Upper lobe of left lung (tissue), 6 donors: ENCODE results near the gene SAE1. TPM values are rescaled to one million over a fixed set of nuclear protein-coding genes. Genes with fewer than 3 reads are reported as not detected.

Source experiments
- ATAC-seq, 2 donors: fragments of 200-7000 bp; cut with Tn5 transposase; one replicate each; pipeline ENCODE4 v1.9.1; 2022; ENCODE audit warnings: mild to moderate bottlenecking in 2 of 2, moderate library complexity in 2 of 2; ENCODE audit not compliant: low FRiP score in 2 of 2
- DNase-seq, 2 donors: peaks; one replicate each; pipeline ENCODE4 v3.0.0-alpha.2; 2019 to 2020
- H3K27ac ChIP-seq, 4 donors: fragments of 200-600 bp; sonication (generic); one replicate each; pipeline ENCODE4 v1.5.1; 2016 to 2019
- H3K27me3 ChIP-seq, 4 donors: fragments of 200-600 bp; sonication (generic); one replicate each; pipeline ENCODE4 v1.5.1; 2017 to 2019
- H3K36me3 ChIP-seq, 4 donors: fragments of 200-600 bp; sonication (generic); one replicate each; pipeline ENCODE4 v1.5.1; 2016 to 2019
- H3K4me1 ChIP-seq, 4 donors: fragments of 200-600 bp; sonication (generic); one replicate each; pipeline ENCODE4 v1.5.1; 2018 to 2019
- H3K4me3 ChIP-seq, 4 donors: fragments of 200-600 bp; sonication (generic); one replicate each; pipeline ENCODE4 v1.5.1; 2017 to 2019; ENCODE audit warnings: mild to moderate bottlenecking in 2 of 4, moderate library complexity in 1 of 4
- H3K9me3 ChIP-seq, 4 donors: fragments of 200-600 bp; sonication (generic); one replicate each; pipeline ENCODE4 v1.5.1; 2018 to 2019
- CTCF ChIP-seq, 6 experiments: fragments of 450-650 bp in 4 of 6; fragments of 200-600 bp in 2 of 6; sonication (generic) in 2 of 6; IDR thresholded peaks; one replicate each; pipeline ENCODE4 v1.5.1; 2016 to 2019; ENCODE audit warnings: antibody characterized with exemption in 6 of 6
- EP300 ChIP-seq, 4 donors: sonication (generic); formaldehyde crosslinking; IDR thresholded peaks; one replicate each; pipeline ENCODE4 v1.5.1; 2017; ENCODE audit warnings: antibody characterized with exemption in 4 of 4, control low read depth in 2 of 4
- POLR2A ChIP-seq, 4 donors: fragments of 450-650 bp; IDR thresholded peaks; one replicate each; pipeline ENCODE4 v1.5.1; 2016 to 2017; ENCODE audit warnings: antibody characterized with exemption in 4 of 4, mild to moderate bottlenecking in 2 of 4
- POLR2AphosphoS5 ChIP-seq, 2 donors: sonication (generic); formaldehyde crosslinking; IDR thresholded peaks; one replicate each; pipeline ENCODE4 v1.5.1; 2017; ENCODE audit warnings: antibody characterized with exemption in 2 of 2
- WGBS, 2 donors: methylation state at CpG; one replicate each; pipeline ENCODE4 v1.1.5; 2017 to 2018; 5-methylcytosine and 5-hydroxymethylcytosine counted together
- total RNA-seq, 6 donors: library from RNA; depleted of rRNA in 4 of 6; stranded (reverse); fragments of >200 nt in 4 of 6; gene quantifications; one replicate each; pipeline versions ENCODE4 v1.1.0 to v1.2.1, GENCODE V29; 2016 to 2021
- donor health status: DM: no; HTN: no; CAD: no; lungs with moderate emphysema.
- donor health status: DM: no; HTN: yes; CAD: no; lungs with severe emphysema.

Gene SAE1
- total RNA-seq, 6 donors from 2014 or later = 31.1 to 61.2 (median 55.3) TPM

- DNase-seq = no peak
- Histone ChIP-seq H3K27me3 (no peaks in the 10 kb centered on the region), H3K27ac (no peak overlapping the region), H3K36me3 (peaks cover 11 to 50% (median 29%) of the 10 kb centered on the region in 4 donors), H3K4me1 (peaks cover 8 to 10% (median 8%) of the 10 kb centered on the region in 4 donors), H3K4me3 (no peak overlapping the region), H3K9me3 (no peaks in the 10 kb centered on the region)
- ATAC-seq = no peak
- WGBS, 2 donors = 81 to 89% methylated on average over 11 to 13 of the region's 13 CpGs
- no peak for TF ChIP-seq EP300 (IDR thresholded peaks at IDR 0.05)
- no peak for TF ChIP-seq CTCF (IDR thresholded peaks at IDR 0.05)
- TF ChIP-seq POLR2A (IDR thresholded peaks at IDR 0.05) = no peak
- TF ChIP-seq POLR2AphosphoS5 (IDR thresholded peaks at IDR 0.05) = no peak
Measured at GRCh38 chr19:47209319-47210179, 78.9 kb downstream of the SAE1 start.

DNA sequence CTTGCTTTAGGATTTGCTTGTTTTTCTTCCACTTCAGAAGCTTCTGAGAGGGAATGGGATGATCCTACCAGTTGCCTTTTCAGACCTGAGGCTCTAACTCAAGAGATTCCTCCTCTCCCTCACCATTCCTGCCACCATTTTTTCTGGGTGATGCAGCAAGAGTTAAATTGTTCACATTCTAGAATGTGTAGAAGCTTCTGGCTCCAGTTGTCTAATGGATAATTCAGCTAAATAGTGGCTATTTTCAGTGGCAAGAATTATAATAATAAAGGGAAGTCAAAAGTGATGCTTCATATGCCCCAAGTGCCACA is 79.5 kb downstream of the SAE1 start:
- no peak for ATAC-seq
- no peak overlapping the region for H3K4me3 ChIP-seq
- no peaks in the 10 kb centered on the region for H3K27me3 ChIP-seq
- H3K9me3 ChIP-seq = no peaks in the 10 kb centered on the region
- TF ChIP-seq EP300 (IDR thresholded peaks at IDR 0.05) = no peak
- no peak for TF ChIP-seq CTCF (IDR thresholded peaks at IDR 0.05)
- no peak for TF ChIP-seq POLR2A (IDR thresholded peaks at IDR 0.05)
- TF ChIP-seq POLR2AphosphoS5 (IDR thresholded peaks at IDR 0.05) = no peak
- H3K4me1 ChIP-seq = peaks cover 8 to 10% (median 8%) of the 10 kb centered on the region in 4 donors
- peak overlapping the region in 1 of 4 donors; percentile 75 for H3K27ac ChIP-seq
- no peak for DNase-seq
- peaks cover 11 to 44% (median 24%) of the 10 kb centered on the region in 4 donors for H3K36me3 ChIP-seq

GRCh38 chr19:47210689-47211316 is 80.2 kb downstream of the SAE1 start:
- TF ChIP-seq CTCF (IDR thresholded peaks at IDR 0.05) = peak; percentile 78 to 89 (median 86)
- TF ChIP-seq POLR2AphosphoS5 (IDR thresholded peaks at IDR 0.05) = no peak
- WGBS, 2 donors = 33 to 40% methylated on average over 15 to 19 of the region's 19 CpGs
- ATAC-seq (peak; percentile 79 to 93), DNase-seq (peak in 1 of 2 donors; percentile 77)
- Histone ChIP-seq H3K27me3 (no peaks in the 10 kb centered on the region), H3K4me1 (peaks cover 8 to 10% (median 8%) of the 10 kb centered on the region in 4 donors), H3K4me3 (no peak overlapping the region), H3K27ac (peak overlapping the region; percentile 53 to 75 (median 65)), H3K36me3 (peaks cover 11 to 37% (median 21%) of the 10 kb centered on the region in 4 donors), H3K9me3 (no peaks in the 10 kb centered on the region)

DNA sequence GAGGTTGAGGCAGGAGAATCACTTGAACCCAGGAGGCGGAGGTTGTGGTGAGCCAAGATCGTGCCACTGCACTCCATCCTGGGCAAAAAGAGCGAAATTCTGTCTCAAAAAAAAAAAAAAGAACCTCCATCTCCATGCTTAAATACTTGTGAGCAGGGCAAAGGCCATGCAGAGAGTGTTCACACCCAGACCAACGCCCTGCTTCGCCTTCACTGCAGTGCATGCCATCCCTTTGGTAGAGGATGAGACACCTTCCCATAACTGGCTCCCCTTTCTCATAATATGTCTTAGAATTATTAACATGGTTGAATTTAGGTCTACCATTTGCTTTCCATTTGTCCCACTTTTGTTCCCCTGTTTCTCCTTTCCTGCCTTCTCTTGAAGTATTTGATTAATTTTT is 84.9 kb downstream of the SAE1 start:
- Histone ChIP-seq H3K27ac (no peak overlapping the region), H3K9me3 (no peaks in the 10 kb centered on the region), H3K4me3 (no peak overlapping the region), H3K27me3 (no peaks in the 10 kb centered on the region), H3K4me1 (peaks cover 5 to 6% (median 6%) of the 10 kb centered on the region in 4 donors), H3K36me3 (peaks cover 0 to 7% (median 2%) of the 10 kb centered on the region in 4 donors)
- 94 to 98% methylated on average over 5 of the region's 5 CpGs for WGBS, 2 donors
- no peak for ATAC-seq
- DNase-seq = no peak
- TF ChIP-seq POLR2A (IDR thresholded peaks at IDR 0.05) (no peak), POLR2AphosphoS5 (IDR thresholded peaks at IDR 0.05) (no peak), CTCF (IDR thresholded peaks at IDR 0.05) (no peak), EP300 (IDR thresholded peaks at IDR 0.05) (no peak)
